Measurements from ENCODE around the gene AHDC1. TPM values are rescaled to one million over a fixed set of nuclear protein-coding genes. Genes with fewer than 3 reads are reported as not detected.

AHDC1 gene
- total RNA-seq, 4 donors from 2014 or later = 25.5 to 91.4 (median 47.8) TPM

DNA sequence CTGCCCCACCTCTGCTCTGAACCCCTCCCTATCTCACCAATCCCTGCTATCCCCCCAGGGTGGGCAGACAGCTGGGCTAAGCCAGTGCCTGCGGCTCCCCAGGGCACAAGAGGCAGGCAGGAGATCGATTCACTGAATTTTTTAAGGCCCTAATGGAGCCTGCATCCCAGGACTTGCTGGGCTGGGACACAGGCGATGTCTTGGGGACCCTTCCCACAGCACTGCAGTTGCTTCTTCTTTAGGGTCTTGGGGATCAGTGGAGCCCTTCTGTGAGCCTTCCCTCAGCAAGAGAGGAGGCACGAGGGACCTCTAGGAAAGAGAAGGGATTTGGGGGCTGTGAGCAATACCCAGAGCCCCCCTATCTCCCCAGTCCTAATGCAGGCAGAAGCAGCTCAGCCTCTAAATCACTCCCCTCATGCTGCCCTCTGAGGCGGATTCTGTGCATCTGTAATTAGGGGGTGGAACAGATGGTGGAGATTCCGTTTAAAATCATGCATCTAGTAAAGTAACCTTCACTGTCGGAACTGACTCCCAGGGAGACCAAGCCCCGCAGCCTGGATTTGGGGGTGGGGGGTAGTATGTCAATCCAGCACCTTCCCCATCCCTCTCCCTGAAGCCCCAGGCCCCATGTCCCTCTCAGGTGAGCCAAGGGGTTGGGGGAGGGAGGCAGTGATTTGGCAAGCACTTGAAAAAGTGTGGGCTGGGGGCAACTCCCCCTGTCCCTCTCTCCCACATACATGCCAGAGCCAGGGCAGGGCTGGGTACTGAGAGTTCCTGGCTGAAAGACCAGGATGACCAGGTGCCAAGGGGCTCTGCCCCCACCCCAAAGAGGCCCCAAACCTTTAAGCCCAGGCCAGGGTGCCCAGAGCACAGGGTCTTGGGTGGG, 10.0 kb downstream of the AHDC1 start:
- intact Hi-C loops (cut with DNase I) = no loop called here
- WGBS, 2 donors = 61 to 82% methylated on average over 4 to 6 of the region's 8 CpGs

DNA sequence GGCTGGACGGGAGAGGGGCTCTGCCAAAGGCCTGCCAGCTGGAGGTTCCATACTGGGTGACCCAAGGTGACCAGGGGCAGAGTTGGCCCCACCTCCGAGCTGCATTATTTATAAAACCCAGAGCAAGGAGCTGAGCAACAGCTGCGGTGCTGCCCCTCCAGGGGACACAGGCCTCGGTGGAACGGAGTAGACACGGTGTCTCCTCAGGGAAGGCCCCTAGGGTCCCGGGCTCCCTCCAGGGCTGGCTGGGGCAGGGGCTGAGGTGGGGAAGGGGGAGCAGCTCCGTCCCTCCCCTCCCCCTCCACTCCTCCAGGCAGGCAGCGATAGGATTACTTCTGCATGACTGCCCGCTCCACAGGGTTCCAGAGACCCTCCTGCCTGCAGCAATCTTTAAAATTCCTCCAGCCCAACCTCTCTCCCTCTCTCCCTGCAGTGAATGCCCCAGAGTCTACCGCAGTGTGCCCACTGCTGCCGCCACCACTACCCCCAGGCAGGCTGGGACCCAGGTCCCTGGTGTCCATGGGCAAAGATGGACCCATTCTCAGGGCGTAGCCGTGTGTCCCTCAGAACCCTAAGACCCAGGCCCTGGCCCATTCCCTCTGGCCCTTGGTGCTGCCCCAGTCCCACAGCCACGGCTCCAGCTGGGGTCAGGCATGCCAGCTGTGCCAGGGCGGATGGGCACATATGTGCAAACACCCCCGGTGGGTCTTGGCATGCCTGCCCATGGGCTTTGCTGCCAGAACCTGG, 10.8 kb downstream of the AHDC1 start:
- H3K27ac ChIP-seq = peak overlapping the region; percentile 73 to 98 (median 97)
- no peaks in the 10 kb centered on the region for H3K27me3 ChIP-seq
- H3K4me1 ChIP-seq = peaks cover 87 to 99% of the 10 kb centered on the region in 2 donors
- TF ChIP-seq POLR2A (IDR thresholded peaks at IDR 0.05) = no peak
- TF ChIP-seq, protein P1, sequence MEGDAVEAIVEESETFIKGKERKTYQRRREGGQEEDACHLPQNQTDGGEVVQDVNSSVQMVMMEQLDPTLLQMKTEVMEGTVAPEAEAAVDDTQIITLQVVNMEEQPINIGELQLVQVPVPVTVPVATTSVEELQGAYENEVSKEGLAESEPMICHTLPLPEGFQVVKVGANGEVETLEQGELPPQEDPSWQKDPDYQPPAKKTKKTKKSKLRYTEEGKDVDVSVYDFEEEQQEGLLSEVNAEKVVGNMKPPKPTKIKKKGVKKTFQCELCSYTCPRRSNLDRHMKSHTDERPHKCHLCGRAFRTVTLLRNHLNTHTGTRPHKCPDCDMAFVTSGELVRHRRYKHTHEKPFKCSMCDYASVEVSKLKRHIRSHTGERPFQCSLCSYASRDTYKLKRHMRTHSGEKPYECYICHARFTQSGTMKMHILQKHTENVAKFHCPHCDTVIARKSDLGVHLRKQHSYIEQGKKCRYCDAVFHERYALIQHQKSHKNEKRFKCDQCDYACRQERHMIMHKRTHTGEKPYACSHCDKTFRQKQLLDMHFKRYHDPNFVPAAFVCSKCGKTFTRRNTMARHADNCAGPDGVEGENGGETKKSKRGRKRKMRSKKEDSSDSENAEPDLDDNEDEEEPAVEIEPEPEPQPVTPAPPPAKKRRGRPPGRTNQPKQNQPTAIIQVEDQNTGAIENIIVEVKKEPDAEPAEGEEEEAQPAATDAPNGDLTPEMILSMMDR (IDR thresholded peaks at IDR 0.05) = no peak
- no peak for DNase-seq
- WGBS, 2 donors = 47 to 50% methylated on average over 12 to 14 of the region's 17 CpGs
- H3K4me3 ChIP-seq (replicated peaks in 1 of 3) = no peak overlapping the region
- no peaks in the 10 kb centered on the region for H3K36me3 ChIP-seq
- H3K9me3 ChIP-seq = no peaks in the 10 kb centered on the region
- intact Hi-C loops (cut with DNase I) = no loop called here

More for the DNA sequence above, 10.0 kb downstream of the AHDC1 start:
- no peaks in the 10 kb centered on the region for H3K9me3 ChIP-seq
- H3K36me3 ChIP-seq = no peaks in the 10 kb centered on the region
- no peak overlapping the region for H3K4me3 ChIP-seq (replicated peaks in 1 of 3)
- peak overlapping the region; percentile 73 to 98 (median 97) for H3K27ac ChIP-seq
- peaks cover 92 to 100% of the 10 kb centered on the region in 2 donors for H3K4me1 ChIP-seq
- peak; percentile 26 to 44 for DNase-seq
- no peaks in the 10 kb centered on the region for H3K27me3 ChIP-seq
- TF ChIP-seq, protein P1 (IDR thresholded peaks at IDR 0.05) = no peak
- no peak for TF ChIP-seq POLR2A (IDR thresholded peaks at IDR 0.05)

DNA sequence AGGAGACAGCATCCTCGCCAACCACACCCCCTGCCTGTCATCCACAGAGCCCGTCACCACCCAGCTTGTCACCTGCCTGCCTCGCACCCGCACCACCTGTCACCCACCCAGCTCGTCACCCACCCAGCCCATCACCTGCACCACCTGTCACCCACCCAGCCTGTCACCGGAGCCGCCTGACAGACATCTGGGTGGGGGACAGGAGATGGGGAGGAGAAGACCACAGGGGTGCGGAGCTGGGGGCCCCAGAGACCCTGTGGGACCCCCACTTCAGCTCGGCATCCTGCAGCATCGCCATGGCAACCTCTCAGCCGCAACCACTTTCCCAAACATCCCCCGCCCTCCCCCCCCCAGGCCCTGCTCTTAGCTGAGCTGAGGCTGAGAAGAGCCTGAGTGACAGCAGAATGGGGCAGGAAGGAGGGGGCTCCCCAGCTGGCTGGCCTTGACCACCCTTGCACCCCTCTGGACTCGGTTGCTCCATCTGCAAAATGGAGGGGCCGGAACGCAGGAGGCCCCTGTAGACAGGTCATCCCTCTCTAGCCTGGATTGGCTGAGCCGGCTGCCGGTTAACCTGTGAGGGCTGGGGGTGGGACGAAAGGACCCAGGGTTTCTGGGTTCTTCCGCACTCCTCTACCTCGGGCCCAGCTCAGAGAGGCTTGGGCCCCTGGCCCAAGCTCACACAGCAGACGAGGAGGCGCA, 11.6 kb downstream of the AHDC1 start:
- H3K4me3 ChIP-seq (replicated peaks in 1 of 3) = no peak overlapping the region
- H3K9me3 ChIP-seq = no peaks in the 10 kb centered on the region
- no peak for DNase-seq
- no peak for TF ChIP-seq POLR2A (IDR thresholded peaks at IDR 0.05)
- TF ChIP-seq, protein P1 (IDR thresholded peaks at IDR 0.05) = no peak
- H3K27me3 ChIP-seq = no peaks in the 10 kb centered on the region
- no peaks in the 10 kb centered on the region for H3K36me3 ChIP-seq
- H3K27ac ChIP-seq = peak overlapping the region; percentile 73 to 98 (median 97)
- WGBS, 2 donors = 76 to 81% methylated on average over 13 to 20 of the region's 22 CpGs
- peaks cover 80 to 92% of the 10 kb centered on the region in 2 donors for H3K4me1 ChIP-seq
- intact Hi-C loops (cut with DNase I) = no loop called here

DNA sequence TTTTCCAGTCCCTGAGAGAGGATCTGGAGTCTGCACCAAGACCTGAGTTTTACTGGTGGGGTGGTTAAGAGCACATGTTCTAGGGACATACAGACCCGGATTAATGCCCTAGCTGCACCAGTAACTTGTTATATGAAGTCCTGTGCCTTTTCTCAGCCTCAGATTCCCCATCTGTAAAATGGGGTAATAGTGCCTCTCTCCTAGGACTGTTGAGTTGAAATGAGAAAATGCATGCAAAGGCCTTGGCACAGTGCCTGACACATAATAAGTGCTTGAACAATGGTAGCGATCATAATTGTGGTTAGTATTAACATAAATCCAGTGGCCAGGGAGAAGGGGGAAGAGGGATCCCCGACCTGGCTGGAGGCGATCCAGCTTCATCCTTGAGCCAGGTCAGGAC, 12.3 kb downstream of the AHDC1 start:
- TF ChIP-seq POLR2A (IDR thresholded peaks at IDR 0.05) = no peak
- TF ChIP-seq, protein P1 (IDR thresholded peaks at IDR 0.05) = no peak
- Histone ChIP-seq H3K9me3 (no peaks in the 10 kb centered on the region), H3K27ac (peak overlapping the region; percentile 1 to 97 (median 78)), H3K36me3 (no peaks in the 10 kb centered on the region), H3K4me1 (peaks cover 75 to 88% of the 10 kb centered on the region in 2 donors), H3K4me3 (replicated peaks in 1 of 3) (no peak overlapping the region), H3K27me3 (no peaks in the 10 kb centered on the region)
- no peak for DNase-seq
- intact Hi-C loops (cut with DNase I) = no loop called here
- 64 to 66% methylated on average over 4 of the region's 4 CpGs for WGBS, 2 donors
